C4-2B (cell line): ENCODE measurements around the gene CHRNA7.

Experiments used
- H3K27ac ChIP-seq: fragments of 450-650 bp; 2 replicates; pipeline ENCODE4 v1.5.1; 2017
- CTCF ChIP-seq: fragments of 450-650 bp; conservative IDR thresholded peaks from 2 replicates; pipeline ENCODE4 v1.5.1; 2017; ENCODE audit warnings: mild to moderate bottlenecking
- ZFX ChIP-seq: fragments of 450-650 bp; IDR thresholded peaks from 2 replicates; pipeline ENCODE4 v1.6.1; 2017

Gene CHRNA7

GRCh38 chr15:32099097-32099785, 68.9 kb downstream of the CHRNA7 start:
- TF ChIP-seq CTCF = no peak
- no peak for TF ChIP-seq ZFX
- no peak overlapping the region for H3K27ac ChIP-seq

DNA sequence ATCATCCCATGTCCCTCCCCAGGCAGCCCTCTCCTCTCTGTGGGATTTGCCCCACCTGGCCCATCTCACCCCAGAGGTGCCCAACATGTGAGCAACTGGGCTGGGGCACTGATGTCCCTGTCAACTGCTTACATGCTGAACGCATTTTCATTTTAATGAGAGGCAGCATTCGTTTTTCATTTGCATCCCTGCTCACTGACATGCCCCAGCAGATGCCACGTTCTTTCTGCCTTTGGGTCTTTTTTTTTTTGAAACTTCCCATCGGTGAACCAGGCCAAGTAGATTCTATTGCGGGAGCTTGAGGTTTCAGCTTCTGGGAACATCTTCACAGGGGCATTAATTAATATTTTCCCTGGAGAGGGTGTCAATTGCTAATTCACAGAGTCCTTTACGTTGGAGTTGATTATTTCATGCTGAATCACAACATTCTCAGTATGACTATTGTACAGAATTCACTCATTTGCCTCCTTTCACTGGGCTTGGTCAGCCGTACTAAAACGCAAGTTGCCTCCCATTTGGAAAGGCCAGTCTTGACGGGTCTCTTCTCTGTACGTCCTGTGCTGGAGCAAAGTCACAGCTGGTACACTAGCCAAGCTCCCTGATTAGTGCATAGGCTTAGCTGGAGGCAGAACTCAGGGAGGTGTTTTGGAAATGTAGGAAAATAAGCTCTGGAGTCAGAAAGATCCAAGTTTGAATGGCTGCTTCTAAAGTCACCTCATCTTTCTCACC, 69.8 kb downstream of the CHRNA7 start:
- no peak overlapping the region for H3K27ac ChIP-seq
- TF ChIP-seq CTCF (no peak), ZFX (no peak)

- peak; percentile 32 for TF ChIP-seq CTCF
- TF ChIP-seq ZFX = no peak
- no peak overlapping the region for H3K27ac ChIP-seq
Measured at GRCh38 chr15:32104061-32104995, 74.0 kb downstream of the CHRNA7 start.

DNA sequence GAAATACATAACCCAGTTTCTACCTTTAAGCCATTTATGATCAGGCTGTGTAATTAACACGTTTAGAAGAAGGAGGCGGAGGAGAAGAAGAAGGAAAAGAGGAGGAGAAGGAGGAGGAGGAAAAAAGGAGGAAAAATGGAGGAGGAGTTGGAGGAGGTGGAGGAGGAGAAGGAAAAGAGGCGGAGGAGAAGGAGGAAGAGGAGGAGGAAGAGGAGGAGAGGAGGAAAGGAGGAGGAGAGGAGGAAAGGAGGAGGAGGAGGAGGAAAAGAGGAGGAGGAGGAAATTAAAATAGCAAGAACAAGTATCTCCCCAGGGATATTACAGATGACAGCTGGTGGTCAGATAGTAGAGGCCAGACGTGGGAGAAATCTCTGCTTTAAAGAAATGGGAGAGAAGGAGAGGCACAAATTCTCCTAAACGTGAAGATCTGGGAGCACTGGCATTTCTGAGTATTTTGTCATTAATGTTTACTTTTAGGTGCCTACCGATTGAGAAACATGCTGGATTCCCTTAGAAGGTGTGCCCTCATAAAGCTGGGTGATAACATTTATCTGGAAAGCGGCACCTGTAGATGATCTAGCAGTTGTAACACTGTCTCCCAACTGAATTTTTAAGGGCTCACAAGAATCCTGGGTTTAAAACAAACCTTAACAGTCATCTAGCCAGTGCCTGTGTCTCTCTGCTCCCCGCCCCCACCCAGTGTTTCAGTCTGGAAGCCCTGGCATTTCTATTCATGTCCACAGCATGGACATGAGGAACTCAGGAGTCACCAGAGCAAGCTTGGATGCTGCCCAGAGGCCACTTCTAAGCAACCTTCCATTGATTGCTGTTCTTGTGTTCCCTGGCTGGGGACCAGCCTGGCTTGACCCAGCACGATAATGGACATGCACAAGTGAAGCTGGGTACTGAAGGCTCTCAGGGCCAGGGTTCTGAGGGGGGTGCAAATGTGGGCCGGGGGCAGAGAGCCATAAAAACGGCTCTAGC, 75.2 kb downstream of the CHRNA7 start:
- TF ChIP-seq CTCF (no peak), ZFX (no peak)
- peak overlapping the region; percentile 8; the same call in 1 of the 2 replicates for H3K27ac ChIP-seq

- TF ChIP-seq ZFX (no peak), CTCF (no peak)
- H3K27ac ChIP-seq = no peak overlapping the region
Measured at GRCh38 chr15:32106401-32107381, 76.4 kb downstream of the CHRNA7 start.
